WTC11 (cell line): ENCODE data around the gene ATF6B. TPM values are rescaled to one million over a fixed set of nuclear protein-coding genes. Genes with fewer than 3 reads are reported as not detected.

Experiments used
- ATAC-seq: fragments of 200-7000 bp; cut with Tn5 transposase; 2 replicates; pipeline ENCODE4 v1.10.0; 2021; ENCODE audit warnings: mild to moderate bottlenecking, moderate library complexity
- CTCF ChIA-PET: fragments of 300-600 bp; sonication (Branson Sonifier 250); formaldehyde crosslinking; loops from one replicate; lab custom pipeline; 2021; ENCODE audit warnings: antibody characterized with exemption; lab: Charles Lee
- POLR2A ChIA-PET: fragments of 350-600 bp; sonication (Branson Sonifier 250); formaldehyde crosslinking; loops from one replicate; lab custom pipeline; 2021; ENCODE audit warnings: antibody characterized with exemption; lab: Charles Lee
- DNase-seq: peaks from one replicate; pipeline ENCODE4 v3.0.0; 2021; ENCODE audit warnings: low spot score
- H3K27ac Mint-ChIP-seq: 2 replicates; pipeline ENCODE4 v1.8.0; 2021; ENCODE audit warnings: mixed read lengths
- H3K27me3 Mint-ChIP-seq: 2 replicates; pipeline ENCODE4 v1.8.0; 2021; ENCODE audit warnings: low read depth, mild to moderate bottlenecking, moderate library complexity, mixed read lengths
- H3K36me3 Mint-ChIP-seq: 2 replicates; pipeline ENCODE4 v1.8.0; 2021; ENCODE audit warnings: mixed read lengths
- H3K4me1 Mint-ChIP-seq: 2 replicates; pipeline ENCODE4 v1.8.0; 2022; ENCODE audit warnings: mixed read lengths
- H3K4me3 Mint-ChIP-seq: 2 replicates; pipeline ENCODE4 v1.8.0; 2021; ENCODE audit warnings: mild to moderate bottlenecking, moderate library complexity, mixed read lengths
- H3K9me3 Mint-ChIP-seq: 2 replicates; pipeline ENCODE4 v1.8.0; 2021; ENCODE audit warnings: mixed read lengths
- CBFB ChIP-seq: sonication (generic); formaldehyde crosslinking; IDR thresholded peaks from 2 replicates; pipeline ENCODE4 v1.8.1; 2022; ENCODE audit warnings: mild to moderate bottlenecking, low read depth, missing genetic modification reagents
- CTCF ChIP-seq: fragments of 200-600 bp; IDR thresholded peaks from 2 replicates; pipeline ENCODE4 v1.8.0; 2022; ENCODE audit warnings: antibody characterized with exemption
- E2F1 ChIP-seq: sonication (generic); formaldehyde crosslinking; IDR thresholded peaks from 2 replicates; pipeline ENCODE4 v1.8.0; 2022; ENCODE audit warnings: mild to moderate bottlenecking, missing genetic modification reagents
- E2F4 ChIP-seq: sonication (generic); formaldehyde crosslinking; IDR thresholded peaks from 2 replicates; pipeline ENCODE4 v1.8.1; 2022; ENCODE audit warnings: low read depth, mild to moderate bottlenecking, moderate library complexity, missing genetic modification reagents, borderline replicate concordance
- E2F5 ChIP-seq: sonication (generic); formaldehyde crosslinking; IDR thresholded peaks from 2 replicates; pipeline ENCODE4 v1.8.1; 2022; ENCODE audit warnings: mild to moderate bottlenecking, moderate library complexity, missing genetic modification reagents
- ESRRA ChIP-seq: sonication (generic); formaldehyde crosslinking; IDR thresholded peaks from 2 replicates; pipeline ENCODE4 v1.8.1; 2022; ENCODE audit warnings: mild to moderate bottlenecking, missing genetic modification reagents, borderline replicate concordance
- GTF2I ChIP-seq: fragments of 250-450 bp; sonication (Bioruptor Pico); conservative IDR thresholded peaks from 2 replicates; pipeline ENCODE4 v1.4.0; 2021; ENCODE audit warnings: mild to moderate bottlenecking
- HMGXB4 ChIP-seq: sonication (generic); formaldehyde crosslinking; IDR thresholded peaks from 2 replicates; pipeline ENCODE4 v1.8.1; 2023; ENCODE audit warnings: mild to moderate bottlenecking, moderate library complexity, missing genetic modification reagents
- JUN ChIP-seq: sonication (generic); formaldehyde crosslinking; IDR thresholded peaks from 2 replicates; pipeline ENCODE4 v1.8.0; 2023; ENCODE audit warnings: mild to moderate bottlenecking, missing genetic modification reagents
- MLX ChIP-seq: sonication (generic); formaldehyde crosslinking; IDR thresholded peaks from 2 replicates; pipeline ENCODE4 v1.8.1; 2023; ENCODE audit warnings: mild to moderate bottlenecking, missing genetic modification reagents, moderate library complexity
- NR1H2 ChIP-seq: sonication (generic); formaldehyde crosslinking; IDR thresholded peaks from 2 replicates; pipeline ENCODE4 v1.9.0; 2021; ENCODE audit warnings: mild to moderate bottlenecking, moderate library complexity, missing genetic modification reagents
- NR3C1 ChIP-seq: sonication (generic); formaldehyde crosslinking; conservative IDR thresholded peaks from 2 replicates; pipeline ENCODE4 v1.8.1; 2023; ENCODE audit warnings: low read depth, mild to moderate bottlenecking, missing genetic modification reagents
- OVOL2 ChIP-seq: fragments of 250-450 bp; sonication (Bioruptor Pico); IDR thresholded peaks from 2 replicates; pipeline ENCODE4 v1.9.0; 2021; ENCODE audit warnings: mild to moderate bottlenecking, borderline replicate concordance
- PRRX2 ChIP-seq: fragments of 250-450 bp; sonication (Bioruptor Pico); IDR thresholded peaks from 2 replicates; pipeline ENCODE4 v1.8.0; 2021; ENCODE audit warnings: mild to moderate bottlenecking
- RORB ChIP-seq: fragments of 250-450 bp; sonication (Bioruptor Pico); IDR thresholded peaks from 2 replicates; pipeline ENCODE4 v1.9.0; 2021; ENCODE audit warnings: mild to moderate bottlenecking
- SOX15 ChIP-seq: fragments of 250-450 bp; sonication (Bioruptor Pico); IDR thresholded peaks from 2 replicates; pipeline ENCODE4 v1.9.0; 2021; ENCODE audit warnings: mild to moderate bottlenecking
- ZBTB21 ChIP-seq: sonication (generic); formaldehyde crosslinking; IDR thresholded peaks from 2 replicates; pipeline ENCODE4 v1.8.1; 2023; ENCODE audit warnings: mild to moderate bottlenecking, missing genetic modification reagents, borderline replicate concordance
- ZMAT4 ChIP-seq: fragments of 250-450 bp; sonication (Bioruptor Pico); IDR thresholded peaks from 2 replicates; pipeline ENCODE4 v1.9.0; 2021; ENCODE audit warnings: mild to moderate bottlenecking
- ZNF219 ChIP-seq: sonication (generic); formaldehyde crosslinking; IDR thresholded peaks from 2 replicates; pipeline ENCODE4 v1.8.0; 2023; ENCODE audit warnings: missing genetic modification reagents, mild to moderate bottlenecking, borderline replicate concordance
- ZNF263 ChIP-seq: sonication (generic); formaldehyde crosslinking; IDR thresholded peaks from 2 replicates; pipeline ENCODE4 v1.8.1; 2022; ENCODE audit warnings: low read depth, mild to moderate bottlenecking, moderate library complexity, missing genetic modification reagents
- ZNF396 ChIP-seq: fragments of 250-450 bp; sonication (Bioruptor Pico); IDR thresholded peaks from 2 replicates; pipeline ENCODE4 v1.8.0; 2021; ENCODE audit warnings: mild to moderate bottlenecking, moderate library complexity, borderline replicate concordance
- ZSCAN18 ChIP-seq: fragments of 250-450 bp; sonication (Bioruptor Pico); IDR thresholded peaks from 2 replicates; pipeline ENCODE4 v2.1.2; 2022; ENCODE audit warnings: mild to moderate bottlenecking, moderate library complexity
- total RNA-seq: library from RNA; stranded (reverse); gene quantifications from 3 replicates; pipeline ENCODE4 v1.2.3, GENCODE V29; 2021

The ATF6B gene
- total RNA-seq, 1 experiment from 2014 or later = 47.5 TPM

DNA sequence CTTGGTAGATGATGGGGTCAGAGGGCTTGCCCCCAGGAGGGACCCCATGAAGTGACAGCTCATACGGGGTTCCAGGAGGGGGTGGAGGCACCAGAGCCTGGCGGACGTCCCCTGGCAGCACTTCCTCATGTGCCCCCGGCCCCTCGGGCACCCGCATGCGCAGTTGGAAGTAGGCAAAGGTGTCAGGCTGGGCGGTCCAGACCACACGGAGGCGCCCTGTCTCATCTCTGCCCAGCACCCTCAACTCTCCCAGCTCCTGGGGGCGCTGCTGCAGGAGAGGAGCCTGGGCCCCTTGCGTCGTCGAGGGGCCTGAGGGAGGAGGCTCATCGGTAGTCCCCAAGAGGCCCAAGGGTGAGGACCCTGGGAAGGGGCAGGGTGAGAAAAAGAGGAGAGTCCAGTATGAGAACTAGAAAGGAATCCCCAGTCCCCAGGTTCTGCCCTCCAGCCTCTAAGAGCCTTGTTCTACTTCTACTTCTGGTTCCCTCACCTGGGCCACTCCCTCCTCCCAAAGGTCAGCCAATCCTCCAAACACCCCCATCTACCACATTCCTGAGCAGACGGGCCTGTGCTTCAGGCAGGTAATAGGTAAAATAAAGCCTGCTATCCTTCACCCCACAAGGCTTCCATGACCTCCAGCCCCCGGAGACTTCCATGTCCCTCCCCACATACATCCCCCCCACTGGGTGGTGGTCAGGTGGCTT lies 42.1 kb downstream of the ATF6B start (continued):
- TF ChIP-seq ESRRA (CRISPR knock-in tag) (no peak), ZBTB21 (no peak), E2F4 (no peak), ZMAT4 (CRISPR knock-in tag) (no peak), E2F1 (CRISPR knock-in tag) (no peak), ZSCAN18 (CRISPR knock-in tag) (no peak), RORB (CRISPR knock-in tag) (no peak), OVOL2 (no peak), GTF2I (CRISPR knock-in tag) (no peak), ZNF219 (CRISPR knock-in tag) (no peak), CBFB (no peak), HMGXB4 (CRISPR knock-in tag) (no peak)

DNA sequence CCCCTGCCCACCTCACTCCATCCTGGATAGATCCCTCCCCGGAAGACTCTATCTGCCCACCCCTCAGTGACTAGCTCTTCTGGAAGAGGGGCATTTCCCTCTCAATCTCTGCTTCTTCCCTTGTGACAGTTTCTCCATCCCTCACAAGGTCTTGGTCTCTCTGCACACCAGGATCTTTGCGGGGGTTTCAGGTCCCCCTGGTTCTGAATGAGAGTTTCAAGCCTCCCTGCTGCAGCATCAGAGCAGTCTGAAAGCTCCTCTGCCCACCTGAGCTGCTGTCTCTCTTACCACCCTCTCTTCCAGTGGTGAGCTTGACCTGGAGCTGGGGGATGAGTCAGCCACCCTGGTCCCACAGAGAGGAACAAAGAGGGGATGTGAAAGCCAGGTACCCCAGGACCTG lies 43.3 kb downstream of the ATF6B start:
- ATAC-seq = no peak
- POLR2A ChIA-PET = no interaction called here
- TF ChIP-seq HMGXB4 (CRISPR knock-in tag) (no peak), SOX15 (CRISPR knock-in tag) (no peak), ZNF396 (CRISPR knock-in tag) (no peak), JUN (no peak), NR1H2 (CRISPR knock-in tag) (no peak), ZNF263 (CRISPR knock-in tag) (no peak), NR3C1 (CRISPR knock-in tag) (no peak), CTCF (no peak), ZMAT4 (CRISPR knock-in tag) (no peak), MLX (no peak), E2F5 (CRISPR knock-in tag) (no peak), GTF2I (CRISPR knock-in tag) (no peak), PRRX2 (CRISPR knock-in tag) (no peak)

More for the DNA sequence above, 43.3 kb downstream of the ATF6B start:
- DNase-seq = no peak
- CTCF ChIA-PET = interaction anchor here (0.6 kb wide), 1 partner anchor 532 kb away, joined by 3 read pairs; no protein-coding TSS in a partner anchor
- no peak overlapping the region for H3K27ac Mint-ChIP-seq
- H3K36me3 Mint-ChIP-seq = no peaks in the 10 kb centered on the region
- H3K4me1 Mint-ChIP-seq = peaks cover 16% of the 10 kb centered on the region
- H3K4me3 Mint-ChIP-seq = no peak overlapping the region
- peaks cover 13% of the 10 kb centered on the region for H3K27me3 Mint-ChIP-seq
- H3K9me3 Mint-ChIP-seq = no peaks in the 10 kb centered on the region
